Left ventricle myocardium inferior (tissue), 1 donor: Measurements from ENCODE around the gene TIFAB. TPM values are rescaled to one million over a fixed set of nuclear protein-coding genes. Genes with fewer than 3 reads are reported as not detected.

Experiments used
- DNase-seq: peaks from one replicate; pipeline ENCODE4 v3.0.0-alpha.2; 2020
- H3K27ac ChIP-seq: fragments of 200-600 bp; replicated peaks from 2 replicates; pipeline ENCODE4 v1.8.0; 2021
- H3K27me3 ChIP-seq: fragments of 200-600 bp; 2 replicates; pipeline ENCODE4 v1.8.0; 2021; ENCODE audit warnings: low read depth
- H3K36me3 ChIP-seq: fragments of 200-600 bp; 2 replicates; pipeline ENCODE4 v1.8.0; 2021
- H3K4me1 ChIP-seq: fragments of 200-600 bp; 2 replicates; pipeline ENCODE4 v1.8.0; 2021
- H3K4me3 ChIP-seq: fragments of 200-600 bp; 2 replicates; pipeline ENCODE4 v1.8.0; 2021; ENCODE audit warnings: mild to moderate bottlenecking, moderate library complexity
- H3K9me3 ChIP-seq: fragments of 200-600 bp; replicated peaks from 2 replicates; pipeline ENCODE4 v1.8.0; 2021
- CTCF ChIP-seq: fragments of 200-600 bp; IDR thresholded peaks from 2 replicates; pipeline ENCODE4 v1.8.0; 2021; ENCODE audit warnings: antibody characterized with exemption, mild to moderate bottlenecking, borderline replicate concordance
- intact Hi-C: fragments of 100-400 bp; cut with micrococcal nuclease; formaldehyde crosslinking; loops from one replicate; pipeline ENCODE4 v1.11.0; 2022
- total RNA-seq: library from RNA; stranded (reverse); fragmentation: NEBNext Ultra II Directional; extraction: Animal tissue kit (Norgen Biotek cat#: 25700); gene quantifications from one replicate; pipeline ENCODE4 v1.2.1, GENCODE V29; 2021
- donor health status: DM: no; HTN: yes; CAD: no; lungs with severe emphysema.

Gene TIFAB
- total RNA-seq, 1 donor from 2014 or later, result not detected

GRCh38 chr5:135435467-135436330, 16.5 kb downstream of the TIFAB start:
- DNase-seq, result no peak
- H3K4me1 ChIP-seq, result peaks cover 31% of the 10 kb centered on the region

DNA sequence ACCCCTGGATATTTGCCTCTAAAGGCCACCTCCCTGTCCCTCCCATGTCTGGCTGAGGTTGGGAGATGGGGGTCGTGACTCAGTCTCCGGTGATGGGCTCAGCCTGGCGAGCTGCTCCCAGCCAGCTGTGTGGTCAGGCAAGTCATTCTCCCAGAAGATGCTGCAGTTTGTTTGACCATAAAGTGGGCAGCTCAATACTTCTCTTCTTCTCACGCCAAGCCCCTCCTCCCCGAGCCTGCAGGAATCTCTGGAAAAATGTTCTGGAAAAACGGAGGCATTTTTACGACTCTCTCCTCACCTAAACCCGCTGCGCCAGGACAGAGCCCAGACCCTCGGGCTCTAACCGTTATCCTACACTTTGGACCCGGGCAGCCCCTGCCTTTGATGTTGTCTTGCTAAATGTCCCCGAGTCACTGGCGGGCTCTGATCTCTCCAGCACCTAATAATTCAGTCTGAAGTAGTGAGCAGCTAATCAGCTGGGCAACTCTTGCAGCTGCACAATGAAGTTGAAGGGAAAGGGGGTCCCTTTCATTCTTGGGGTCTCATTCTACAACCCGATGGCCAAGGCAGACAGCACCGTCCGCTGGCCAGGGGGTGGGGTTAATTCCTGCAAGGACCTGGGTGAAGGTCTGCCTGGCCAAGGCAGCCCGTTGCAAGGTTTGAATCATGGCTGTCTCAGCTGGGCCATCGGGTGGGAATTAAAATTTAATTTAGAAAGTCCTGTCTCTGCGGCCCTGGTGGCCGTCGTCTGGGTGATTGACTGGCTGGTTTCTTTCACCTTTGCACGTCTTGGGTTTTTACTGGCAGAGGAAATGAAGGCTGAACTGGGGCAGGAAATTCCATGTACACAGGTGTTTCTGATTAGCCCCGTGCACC, 17.3 kb downstream of the TIFAB start:
- H3K9me3 ChIP-seq, result no peaks in the 10 kb centered on the region
- no peaks in the 10 kb centered on the region for H3K27me3 ChIP-seq
- H3K4me3 ChIP-seq, result no peak overlapping the region
- H3K36me3 ChIP-seq, result no peaks in the 10 kb centered on the region
- peaks cover 34% of the 10 kb centered on the region for H3K4me1 ChIP-seq
- intact Hi-C loops, result no loop called here
- TF ChIP-seq CTCF, result no peak
- H3K27ac ChIP-seq, result no peak overlapping the region
- DNase-seq, result no peak

More at GRCh38 chr5:135435467-135436330, 16.5 kb downstream of the TIFAB start:
- H3K4me3 ChIP-seq, result no peak overlapping the region
- H3K36me3 ChIP-seq, result no peaks in the 10 kb centered on the region
- no peaks in the 10 kb centered on the region for H3K27me3 ChIP-seq
- no peak for TF ChIP-seq CTCF
- no peak overlapping the region for H3K27ac ChIP-seq
- H3K9me3 ChIP-seq, result no peaks in the 10 kb centered on the region
- intact Hi-C loops, result no loop called here

DNA sequence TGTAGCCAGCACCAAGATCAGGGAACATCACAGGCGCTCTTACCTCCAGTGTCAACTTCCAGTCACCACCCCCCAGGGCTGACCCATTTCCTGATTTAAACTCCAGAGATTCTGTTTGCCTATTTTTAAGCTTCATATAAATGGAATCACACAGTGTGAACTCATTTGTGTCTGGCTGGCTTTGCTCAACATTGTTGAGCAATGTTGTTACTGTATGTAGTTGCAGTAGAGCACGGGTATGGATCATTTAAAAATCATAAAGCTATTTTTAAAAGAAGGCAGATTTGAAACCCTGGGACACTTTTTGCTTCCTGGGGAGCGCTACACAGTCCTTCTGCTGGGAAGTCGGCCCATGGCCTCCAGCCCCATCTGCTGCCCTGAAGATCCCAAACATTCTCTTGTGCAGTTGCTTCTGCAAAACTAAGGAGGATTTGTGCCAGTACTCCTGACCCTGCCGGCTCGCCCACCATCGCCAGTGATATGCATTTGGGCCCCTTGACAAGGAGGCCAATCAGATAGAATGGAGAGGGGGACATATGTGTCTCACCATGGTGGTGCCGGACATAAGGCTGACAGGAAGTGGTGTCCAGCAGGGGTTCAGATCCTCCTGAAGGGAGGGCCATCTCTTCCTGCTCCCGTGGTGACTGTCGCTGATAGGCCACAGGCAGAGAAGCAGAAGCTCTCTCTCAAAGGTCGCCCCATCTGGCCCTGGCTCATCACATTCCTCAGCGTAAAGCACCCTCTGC, 18.3 kb downstream of the TIFAB start:
- Histone ChIP-seq H3K9me3 (peaks cover 3% of the 10 kb centered on the region), H3K4me3 (no peak overlapping the region), H3K27me3 (no peaks in the 10 kb centered on the region), H3K36me3 (no peaks in the 10 kb centered on the region), H3K27ac (peak overlapping the region; percentile 25), H3K4me1 (peaks cover 42% of the 10 kb centered on the region)
- intact Hi-C loops, result no loop called here
- TF ChIP-seq CTCF, result no peak
- no peak for DNase-seq

- Histone ChIP-seq H3K4me1 (peaks cover 30% of the 10 kb centered on the region), H3K27me3 (no peaks in the 10 kb centered on the region), H3K4me3 (no peak overlapping the region), H3K9me3 (peaks cover 12% of the 10 kb centered on the region), H3K27ac (no peak overlapping the region), H3K36me3 (no peaks in the 10 kb centered on the region)
- DNase-seq, result no peak
- no peak for TF ChIP-seq CTCF
- intact Hi-C loops, result no loop called here
Observed at GRCh38 chr5:135432113-135432512, 20.0 kb downstream of the TIFAB start.

DNA sequence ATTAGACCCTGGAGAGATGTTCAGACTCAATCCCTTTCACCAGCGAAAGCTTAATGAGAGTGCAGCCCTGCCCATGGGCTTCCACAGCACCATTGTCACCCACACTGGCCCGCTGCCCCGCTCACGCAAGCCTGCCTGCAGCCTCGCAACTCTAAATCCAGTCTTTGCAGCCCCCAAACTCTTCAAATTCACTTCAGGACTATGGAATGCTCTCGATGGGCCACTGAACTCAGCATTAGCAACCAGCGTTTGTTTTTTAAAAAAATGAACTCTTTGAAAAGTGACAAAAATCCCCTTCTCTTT, 22.1 kb downstream of the TIFAB start:
- TF ChIP-seq CTCF, result no peak
- Histone ChIP-seq H3K4me1 (peaks cover 30% of the 10 kb centered on the region), H3K27ac (no peak overlapping the region), H3K36me3 (no peaks in the 10 kb centered on the region), H3K27me3 (no peaks in the 10 kb centered on the region), H3K4me3 (no peak overlapping the region), H3K9me3 (peaks cover 12% of the 10 kb centered on the region)
- no peak for DNase-seq
- intact Hi-C loops, result no loop called here
